ENCODE data around the gene PDZD8.

- TF ChIP-seq CTCF (conservative IDR thresholded peaks at IDR 0.05) (no peak), EZH2 (IDR thresholded peaks at IDR 0.05; ENCODE audit: low read depth) (no peak)
Measured at GRCh38 chr10:117410557-117410956, 35.3 kb upstream of the PDZD8 start.
